Mucosa of descending colon (tissue), 3 donors: ENCODE measurements around the gene JAGN1. TPM values are rescaled to one million over a fixed set of nuclear protein-coding genes. Genes with fewer than 3 reads are reported as not detected.
"Not testable (repeated sequence)": the region's sequence is repeated elsewhere in the genome, so short reads cannot be mapped to it uniquely, and the experiment has no call there.

Experiments used
- ATAC-seq: fragments of 200-7000 bp; cut with Tn5 transposase; one replicate; pipeline ENCODE4 v1.9.1; 2020; ENCODE audit warnings: mild to moderate bottlenecking, moderate library complexity
- DNase-seq, 3 donors: peaks; one replicate each; pipeline ENCODE4 v3.0.0-alpha.2; 2020
- H3K36me3 ChIP-seq: fragments of 200-600 bp; one replicate; pipeline ENCODE4 v1.8.0; 2021; ENCODE audit warnings: low read depth, mild to moderate bottlenecking
- H3K4me1 ChIP-seq: fragments of 200-600 bp; one replicate; pipeline ENCODE4 v1.8.0; 2021; ENCODE audit warnings: low read depth, mild to moderate bottlenecking
- H3K4me3 ChIP-seq: fragments of 200-600 bp; one replicate; pipeline ENCODE4 v1.8.0; 2021; ENCODE audit warnings: mild to moderate bottlenecking
- H3K9me3 ChIP-seq: fragments of 200-600 bp; one replicate; pipeline ENCODE4 v1.8.0; 2021; ENCODE audit warnings: mild to moderate bottlenecking
- CTCF ChIP-seq: fragments of 200-600 bp; IDR thresholded peaks from one replicate; pipeline ENCODE4 v1.8.0; 2022; ENCODE audit warnings: antibody characterized with exemption, mild to moderate bottlenecking
- intact Hi-C, 2 donors: fragments of 100-400 bp; cut with DNase I in 1 of 2; cut with micrococcal nuclease in 1 of 2; formaldehyde crosslinking; loops; one replicate each; pipeline versions ENCODE4 v1.11.0 to v1.11.1; 2022; cut with DNase I, micrococcal nuclease
- total RNA-seq, 3 donors: library from RNA; stranded (reverse); fragmentation: NEBNext Ultra II Directional in 2 of 3; extraction: Animal tissue kit (Norgen Biotek cat#: 25700) in 2 of 3; gene quantifications; one replicate each; pipeline versions ENCODE4 v1.2.1 to v1.2.4, GENCODE V29; 2021 to 2023
- donor health status: DM: no; HTN: no; CAD: no; lungs with moderate emphysema.
- donor health status: DM: no; HTN: no; CAD: no.
- donor health status: DM: no; HTN: yes; CAD: no.

JAGN1 gene
- total RNA-seq, 3 donors from 2014 or later, result 29.6 to 41.5 (median 36.6) TPM

GRCh38 chr3:9893739-9894138 lies 3.3 kb downstream of the JAGN1 start:
- Histone ChIP-seq H3K4me3 (no peak overlapping the region), H3K36me3 (no peaks in the 10 kb centered on the region), H3K4me1 (peaks cover 53% of the 10 kb centered on the region), H3K9me3 (no peaks in the 10 kb centered on the region)
- TF ChIP-seq CTCF, result no peak
- DNase-seq (no peak), ATAC-seq (no peak)
- intact Hi-C loops, result no loop called here

GRCh38 chr3:9895715-9896114 lies 5.3 kb downstream of the JAGN1 start:
- H3K36me3 ChIP-seq, DNase-seq, H3K4me3 ChIP-seq, H3K9me3 ChIP-seq, ATAC-seq, intact Hi-C loops: not testable (repeated sequence)
- peaks cover 57% of the 10 kb centered on the region for H3K4me1 ChIP-seq

- peaks cover 57% of the 10 kb centered on the region for H3K4me1 ChIP-seq
- H3K36me3 ChIP-seq, H3K4me3 ChIP-seq, DNase-seq, H3K9me3 ChIP-seq, intact Hi-C loops: not testable (repeated sequence)
- ATAC-seq, result peak; percentile 2
Measured at GRCh38 chr3:9896755-9897407, 6.5 kb downstream of the JAGN1 start.

- Histone ChIP-seq H3K9me3 (no peaks in the 10 kb centered on the region), H3K4me3 (no peak overlapping the region), H3K4me1 (peaks cover 60% of the 10 kb centered on the region), H3K36me3 (no peaks in the 10 kb centered on the region)
- DNase-seq (peak; percentile 44 to 79 (median 56)), ATAC-seq (peak; percentile 75)
- intact Hi-C loops, result no loop called here
- TF ChIP-seq CTCF, result no peak
Measured at GRCh38 chr3:9897408-9898372, 7.3 kb downstream of the JAGN1 start.

GRCh38 chr3:9898467-9899241 lies 8.2 kb downstream of the JAGN1 start:
- Histone ChIP-seq H3K36me3 (no peaks in the 10 kb centered on the region), H3K4me3 (no peak overlapping the region), H3K4me1 (peaks cover 59% of the 10 kb centered on the region), H3K9me3 (no peaks in the 10 kb centered on the region)
- no peak for TF ChIP-seq CTCF
- intact Hi-C loops, result no loop called here
- ATAC-seq (peak; percentile 41), DNase-seq (peak in 2 of 3 donors; percentile 61 to 76)

GRCh38 chr3:9899289-9899791 lies 8.9 kb downstream of the JAGN1 start:
- TF ChIP-seq CTCF, result no peak
- ATAC-seq (no peak), DNase-seq (no peak)
- no peaks in the 10 kb centered on the region for H3K36me3 ChIP-seq
- intact Hi-C loops, result no loop called here
- H3K9me3 ChIP-seq, result no peaks in the 10 kb centered on the region
- peaks cover 59% of the 10 kb centered on the region for H3K4me1 ChIP-seq
- no peak overlapping the region for H3K4me3 ChIP-seq

- H3K4me3 ChIP-seq, H3K36me3 ChIP-seq, H3K9me3 ChIP-seq, intact Hi-C loops: not testable (repeated sequence)
- H3K4me1 ChIP-seq, result peaks cover 48% of the 10 kb centered on the region
- ATAC-seq (peak; percentile 52), DNase-seq (peak in 1 of 3 donors; percentile 62)
Measured at GRCh38 chr3:9900965-9901415, 10.6 kb downstream of the JAGN1 start.
